Endothelial cell of umbilical vein (primary cell): ENCODE data around the gene LAD1.

Experiments used
- EZH2 ChIP-seq: IDR thresholded peaks from 2 replicates; pipeline ENCODE4 v1.6.1; 2012; ENCODE audit warnings: borderline replicate concordance, low read depth, mild to moderate bottlenecking, moderate library complexity, low read length, inconsistent platforms; ENCODE audit not compliant: severe bottlenecking
- MAX ChIP-seq: IDR thresholded peaks from 2 replicates; pipeline ENCODE4 v1.6.1; 2011; ENCODE audit not compliant: insufficient read depth, insufficient read length
- POLR2A ChIP-seq: IDR thresholded peaks from 2 replicates; pipeline ENCODE4 v1.6.1; 2012; ENCODE audit warnings: low read depth, mild to moderate bottlenecking, control low read depth, low read length
- POLR2AphosphoS5 ChIP-seq: IDR thresholded peaks from 2 replicates; pipeline ENCODE4 v1.6.1; 2012; ENCODE audit warnings: low read depth, mild to moderate bottlenecking, control low read depth, low read length, moderate library complexity; ENCODE audit not compliant: insufficient read depth
- TF ChIP-seq, protein P1 (sequence below), 2 donors: IDR thresholded peaks; 1 replicate in 1 of 2; 2 replicates in 1 of 2; pipeline ENCODE4 v1.5.1; 2011; ENCODE audit warnings: low read length in 2 of 2, mild to moderate bottlenecking in 2 of 2, moderate library complexity in 2 of 2, control low read depth in 1 of 2, inconsistent platforms in 1 of 2, low read depth in 1 of 2; ENCODE audit not compliant: insufficient read depth in 1 of 2; ENCODE audit errors: extremely low read depth in 1 of 2

DNA sequence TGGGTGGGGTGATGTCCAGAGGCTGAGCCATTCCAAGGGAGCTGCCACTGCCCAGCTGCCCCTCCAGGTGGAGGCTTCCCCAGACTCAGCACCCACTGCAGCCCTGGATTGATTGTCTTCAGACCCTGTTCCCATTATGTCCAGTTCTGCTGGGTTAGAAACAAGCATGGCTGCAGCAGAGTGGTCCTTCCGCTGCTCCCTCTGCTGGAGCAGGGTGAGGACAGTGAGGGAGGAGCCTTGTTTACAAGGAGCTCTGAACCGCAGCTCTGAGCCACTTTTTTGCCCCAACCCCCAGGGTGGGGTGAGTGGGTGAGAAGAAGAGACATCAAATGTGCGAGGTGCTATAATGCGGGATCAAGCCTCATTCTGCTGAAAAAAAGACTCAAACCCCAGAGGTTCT, 24.0 kb downstream of the LAD1 start:
- TF ChIP-seq POLR2A = no peak
- TF ChIP-seq, protein P1, sequence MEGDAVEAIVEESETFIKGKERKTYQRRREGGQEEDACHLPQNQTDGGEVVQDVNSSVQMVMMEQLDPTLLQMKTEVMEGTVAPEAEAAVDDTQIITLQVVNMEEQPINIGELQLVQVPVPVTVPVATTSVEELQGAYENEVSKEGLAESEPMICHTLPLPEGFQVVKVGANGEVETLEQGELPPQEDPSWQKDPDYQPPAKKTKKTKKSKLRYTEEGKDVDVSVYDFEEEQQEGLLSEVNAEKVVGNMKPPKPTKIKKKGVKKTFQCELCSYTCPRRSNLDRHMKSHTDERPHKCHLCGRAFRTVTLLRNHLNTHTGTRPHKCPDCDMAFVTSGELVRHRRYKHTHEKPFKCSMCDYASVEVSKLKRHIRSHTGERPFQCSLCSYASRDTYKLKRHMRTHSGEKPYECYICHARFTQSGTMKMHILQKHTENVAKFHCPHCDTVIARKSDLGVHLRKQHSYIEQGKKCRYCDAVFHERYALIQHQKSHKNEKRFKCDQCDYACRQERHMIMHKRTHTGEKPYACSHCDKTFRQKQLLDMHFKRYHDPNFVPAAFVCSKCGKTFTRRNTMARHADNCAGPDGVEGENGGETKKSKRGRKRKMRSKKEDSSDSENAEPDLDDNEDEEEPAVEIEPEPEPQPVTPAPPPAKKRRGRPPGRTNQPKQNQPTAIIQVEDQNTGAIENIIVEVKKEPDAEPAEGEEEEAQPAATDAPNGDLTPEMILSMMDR (IDR thresholded peaks at IDR 0.05; ENCODE audit: extremely low read depth in 1 of 2, insufficient read depth in 1 of 2, low read depth in 1 of 2, low read length in 2 of 2) = no peak
- TF ChIP-seq POLR2AphosphoS5 = no peak
- no peak for TF ChIP-seq EZH2
- TF ChIP-seq MAX = no peak
